Measurements from ENCODE around the gene ALOX5AP. TPM values are rescaled to one million over a fixed set of nuclear protein-coding genes. Genes with fewer than 3 reads are reported as not detected.

Gene ALOX5AP
- total and polyA plus RNA-seq, 2 experiments from 2014 or later, result 3.3 to 17.2 TPM

- H3K9me3 ChIP-seq (ENCODE audit: low read depth), result no peaks in the 10 kb centered on the region
- H3K36me3 ChIP-seq (replicated peaks; ENCODE audit: insufficient read depth, low read depth), result no peaks in the 10 kb centered on the region
- H3K27ac ChIP-seq, result no peak overlapping the region
- no peaks in the 10 kb centered on the region for H3K79me2 ChIP-seq
- no peak overlapping the region for H3K4me3 ChIP-seq
- H3K4me1 ChIP-seq (ENCODE audit: insufficient read depth), result no peaks in the 10 kb centered on the region
- no peak overlapping the region for H3K4me2 ChIP-seq
- 80% methylated on average over 15 of the region's 15 CpGs for WGBS (ENCODE audit: low lambda C conversion rate, missing lambda C conversion rate)
- H3K27me3 ChIP-seq, result no peaks in the 10 kb centered on the region
- no peak for DNase-seq (ENCODE audit: low spot score)
- no peak for TF ChIP-seq EZH2phosphoT487 (IDR thresholded peaks at IDR 0.05; ENCODE audit: low read depth, severe bottlenecking, unreplicated experiment)
- no peak for TF ChIP-seq EZH2 (IDR thresholded peaks at IDR 0.05; ENCODE audit: borderline replicate concordance)
- TF ChIP-seq, protein P1, sequence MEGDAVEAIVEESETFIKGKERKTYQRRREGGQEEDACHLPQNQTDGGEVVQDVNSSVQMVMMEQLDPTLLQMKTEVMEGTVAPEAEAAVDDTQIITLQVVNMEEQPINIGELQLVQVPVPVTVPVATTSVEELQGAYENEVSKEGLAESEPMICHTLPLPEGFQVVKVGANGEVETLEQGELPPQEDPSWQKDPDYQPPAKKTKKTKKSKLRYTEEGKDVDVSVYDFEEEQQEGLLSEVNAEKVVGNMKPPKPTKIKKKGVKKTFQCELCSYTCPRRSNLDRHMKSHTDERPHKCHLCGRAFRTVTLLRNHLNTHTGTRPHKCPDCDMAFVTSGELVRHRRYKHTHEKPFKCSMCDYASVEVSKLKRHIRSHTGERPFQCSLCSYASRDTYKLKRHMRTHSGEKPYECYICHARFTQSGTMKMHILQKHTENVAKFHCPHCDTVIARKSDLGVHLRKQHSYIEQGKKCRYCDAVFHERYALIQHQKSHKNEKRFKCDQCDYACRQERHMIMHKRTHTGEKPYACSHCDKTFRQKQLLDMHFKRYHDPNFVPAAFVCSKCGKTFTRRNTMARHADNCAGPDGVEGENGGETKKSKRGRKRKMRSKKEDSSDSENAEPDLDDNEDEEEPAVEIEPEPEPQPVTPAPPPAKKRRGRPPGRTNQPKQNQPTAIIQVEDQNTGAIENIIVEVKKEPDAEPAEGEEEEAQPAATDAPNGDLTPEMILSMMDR (IDR thresholded peaks at IDR 0.05; ENCODE audit: poor library complexity), result no peak
- no peaks in the 10 kb centered on the region for H3K9me2 ChIP-seq (replicated peaks; ENCODE audit: insufficient read depth)
- H4K20me1 ChIP-seq (ENCODE audit: insufficient read depth, poor library complexity, severe bottlenecking), result no peaks in the 10 kb centered on the region
- H2AFZ ChIP-seq, result no peak overlapping the region
Measured at GRCh38 chr13:30698488-30699005, 36.8 kb upstream of the ALOX5AP start.

DNA sequence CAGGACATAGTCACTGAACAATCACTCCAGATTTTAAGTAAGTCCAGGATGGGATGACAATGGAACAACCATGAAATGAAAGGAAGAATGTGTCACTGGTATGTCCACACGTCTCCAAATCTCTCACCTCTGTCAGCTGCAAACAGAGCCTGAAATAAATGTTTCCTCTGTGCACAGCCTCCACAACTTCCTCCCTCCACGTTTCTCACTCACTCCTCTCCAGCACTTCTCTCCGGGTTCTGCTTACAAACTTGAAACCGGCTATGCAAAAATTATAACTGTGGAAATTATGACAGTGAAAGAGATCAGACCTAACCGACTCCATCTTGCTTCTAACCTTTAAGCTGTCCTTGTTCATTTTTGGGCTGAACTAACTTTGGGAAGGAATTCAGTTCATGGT lies 35.0 kb upstream of the ALOX5AP start:
- 63% methylated on average over 5 of the region's 5 CpGs for WGBS (ENCODE audit: low lambda C conversion rate, missing lambda C conversion rate)
- Histone ChIP-seq H3K36me3 (replicated peaks; ENCODE audit: insufficient read depth, low read depth) (no peaks in the 10 kb centered on the region), H3K4me1 (ENCODE audit: insufficient read depth) (no peaks in the 10 kb centered on the region), H3K9me3 (ENCODE audit: low read depth) (no peaks in the 10 kb centered on the region), H2AFZ (no peak overlapping the region), H3K79me2 (no peaks in the 10 kb centered on the region), H4K20me1 (ENCODE audit: insufficient read depth, poor library complexity, severe bottlenecking) (no peaks in the 10 kb centered on the region), H3K27ac (no peak overlapping the region), H3K4me2 (no peak overlapping the region), H3K9me2 (replicated peaks; ENCODE audit: insufficient read depth) (no peaks in the 10 kb centered on the region), H3K27me3 (no peaks in the 10 kb centered on the region), H3K4me3 (no peak overlapping the region)
- no peak for DNase-seq (ENCODE audit: low spot score)
- TF ChIP-seq EZH2phosphoT487 (IDR thresholded peaks at IDR 0.05; ENCODE audit: low read depth, severe bottlenecking, unreplicated experiment), result no peak

DNA sequence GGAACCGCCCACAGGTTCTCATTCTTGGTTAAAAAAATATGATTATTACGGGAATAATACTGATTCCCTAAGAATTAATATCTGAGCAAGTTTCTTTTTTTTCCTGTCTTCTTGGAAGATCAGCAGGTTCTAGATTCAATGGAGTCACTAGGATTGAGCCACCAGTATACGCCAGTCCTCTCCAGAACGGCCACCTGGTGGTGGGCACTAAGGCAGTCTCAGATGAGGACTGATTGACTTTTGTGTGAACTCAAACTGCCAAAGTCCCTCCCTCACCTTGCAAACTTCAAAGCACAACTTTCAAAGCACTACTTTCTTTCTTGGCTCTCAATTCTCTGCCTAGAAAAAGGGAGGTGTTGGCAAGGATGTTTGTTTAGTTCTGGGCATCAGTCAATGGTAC lies 33.3 kb upstream of the ALOX5AP start:
- no peak overlapping the region for H3K4me3 ChIP-seq
- WGBS (ENCODE audit: low lambda C conversion rate, missing lambda C conversion rate), result 93% methylated on average over 4 of the region's 4 CpGs
- no peak for TF ChIP-seq EZH2 (IDR thresholded peaks at IDR 0.05; ENCODE audit: borderline replicate concordance)
- TF ChIP-seq EZH2phosphoT487 (IDR thresholded peaks at IDR 0.05; ENCODE audit: low read depth, severe bottlenecking, unreplicated experiment), result no peak
- TF ChIP-seq, protein P1 (IDR thresholded peaks at IDR 0.05; ENCODE audit: poor library complexity), result no peak
- H2AFZ ChIP-seq, result no peak overlapping the region
- no peaks in the 10 kb centered on the region for H4K20me1 ChIP-seq (ENCODE audit: insufficient read depth, poor library complexity, severe bottlenecking)
- H3K4me1 ChIP-seq (ENCODE audit: insufficient read depth), result no peaks in the 10 kb centered on the region
- no peaks in the 10 kb centered on the region for H3K79me2 ChIP-seq
- H3K9me2 ChIP-seq (replicated peaks; ENCODE audit: insufficient read depth), result no peaks in the 10 kb centered on the region
- DNase-seq (ENCODE audit: low spot score), result no peak
- H3K9me3 ChIP-seq (ENCODE audit: low read depth), result no peaks in the 10 kb centered on the region
- no peaks in the 10 kb centered on the region for H3K36me3 ChIP-seq (replicated peaks; ENCODE audit: insufficient read depth, low read depth)
- H3K27me3 ChIP-seq, result no peaks in the 10 kb centered on the region
- H3K4me2 ChIP-seq, result no peak overlapping the region
- H3K27ac ChIP-seq, result no peak overlapping the region

- 83% methylated on average over 6 of the region's 6 CpGs for WGBS (ENCODE audit: low lambda C conversion rate, missing lambda C conversion rate)
- no peak overlapping the region for H2AFZ ChIP-seq
- H3K79me2 ChIP-seq, result no peaks in the 10 kb centered on the region
- H3K4me1 ChIP-seq (ENCODE audit: insufficient read depth), result no peaks in the 10 kb centered on the region
- no peak overlapping the region for H3K27ac ChIP-seq
- no peak overlapping the region for H3K4me2 ChIP-seq
- H3K36me3 ChIP-seq (replicated peaks; ENCODE audit: insufficient read depth, low read depth), result no peaks in the 10 kb centered on the region
- H3K27me3 ChIP-seq, result no peaks in the 10 kb centered on the region
- no peak overlapping the region for H3K4me3 ChIP-seq
- no peaks in the 10 kb centered on the region for H3K9me2 ChIP-seq (replicated peaks; ENCODE audit: insufficient read depth)
- no peaks in the 10 kb centered on the region for H3K9me3 ChIP-seq (ENCODE audit: low read depth)
- no peaks in the 10 kb centered on the region for H4K20me1 ChIP-seq (ENCODE audit: insufficient read depth, poor library complexity, severe bottlenecking)
- TF ChIP-seq, protein P1 (IDR thresholded peaks at IDR 0.05; ENCODE audit: poor library complexity), result no peak
- TF ChIP-seq EZH2 (IDR thresholded peaks at IDR 0.05; ENCODE audit: borderline replicate concordance), result no peak
- no peak for TF ChIP-seq EZH2phosphoT487 (IDR thresholded peaks at IDR 0.05; ENCODE audit: low read depth, severe bottlenecking, unreplicated experiment)
- DNase-seq (ENCODE audit: low spot score), result no peak
Measured at GRCh38 chr13:30704596-30704995, 30.7 kb upstream of the ALOX5AP start.
